NT2/D1 (cell line): ENCODE measurements around the gene EPHA4.

Experiments used
- YY1 ChIP-seq: IDR thresholded peaks from 2 replicates; pipeline ENCODE4 v1.6.1; 2011; ENCODE audit not compliant: insufficient read length, insufficient read depth
- ZNF274 ChIP-seq: IDR thresholded peaks from 2 replicates; pipeline ENCODE4 v1.6.1; 2011; ENCODE audit warnings: mild to moderate bottlenecking, low read depth, low read length

DNA sequence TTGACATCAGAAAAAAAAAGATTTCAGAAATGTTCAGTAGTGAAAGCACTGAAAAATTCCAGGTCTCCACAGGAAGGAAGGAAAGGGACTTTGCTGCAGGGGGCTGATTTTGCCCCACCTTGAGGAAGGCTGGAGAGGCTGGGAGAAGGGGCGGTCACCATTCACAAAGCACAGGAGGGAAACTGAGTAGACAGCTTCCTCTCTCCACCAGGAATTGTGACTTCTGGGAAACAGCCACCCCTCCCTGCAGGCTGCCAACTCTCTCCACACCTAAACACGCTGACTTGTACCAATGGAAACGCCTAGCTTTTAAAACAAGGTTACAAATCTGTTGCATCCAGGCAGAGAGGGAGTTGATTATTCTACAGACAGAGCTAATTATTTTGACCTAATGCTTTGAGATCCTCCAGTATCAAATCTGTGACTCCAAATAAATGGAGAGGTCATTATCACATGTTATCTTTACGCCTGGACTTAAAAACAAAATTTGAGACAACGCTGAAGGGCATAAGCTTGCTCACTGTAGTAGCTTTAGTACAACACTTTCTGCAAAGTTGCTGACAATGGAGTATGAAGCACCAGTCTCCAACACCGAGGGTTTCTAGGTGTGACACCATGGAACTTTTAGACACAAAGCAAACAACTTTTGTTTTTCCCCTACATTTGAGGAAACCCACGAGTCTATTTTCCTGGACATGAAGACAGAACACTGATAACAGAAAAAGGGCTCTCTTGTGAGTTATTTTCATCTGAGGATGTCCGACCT, 42.7 kb downstream of the EPHA4 start:
- TF ChIP-seq ZNF274 (no peak), YY1 (no peak)
